GM18909 (cell line): ENCODE data around the gene KSR2.

Source experiments
- ATAC-seq: cut with Tn5 transposase; IDR thresholded peaks from one replicate; pipeline ENCODE4 v1.9.1; 2021; ENCODE audit warnings: mild to moderate bottlenecking; ENCODE audit not compliant: unreplicated experiment, poor library complexity

Gene KSR2

DNA sequence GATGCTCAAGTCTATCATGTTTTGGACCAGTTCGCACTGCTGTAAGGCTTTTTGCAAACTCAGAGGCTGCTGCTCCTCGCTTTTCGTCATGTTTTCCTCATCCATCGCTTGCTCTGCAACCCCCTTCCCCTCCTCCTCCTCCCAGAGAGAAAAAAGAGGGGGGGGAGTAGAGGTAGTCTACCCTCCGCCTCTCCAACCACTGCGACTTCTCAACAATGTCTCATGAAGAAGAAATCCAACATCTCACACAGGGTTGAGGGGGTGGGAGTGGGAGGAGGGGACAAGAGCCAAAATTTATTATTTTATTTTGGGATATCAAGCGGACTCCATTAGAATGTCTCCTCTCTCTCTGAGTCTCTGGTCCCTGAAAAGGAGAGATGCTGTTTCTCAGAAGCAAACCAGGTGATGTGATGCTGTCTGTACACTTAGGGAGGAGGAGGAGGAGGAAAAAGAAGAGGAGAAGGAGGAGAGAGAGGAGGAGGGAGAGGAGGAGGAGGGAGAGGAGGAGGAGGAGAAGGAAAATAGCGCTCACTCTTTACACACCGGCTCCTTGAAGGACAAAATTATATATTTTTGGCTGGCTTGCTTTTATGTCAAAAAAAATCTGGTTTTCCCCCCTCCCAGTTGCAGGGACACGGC is 520 bp downstream of the KSR2 start:
- no peak for ATAC-seq

- ATAC-seq, result no peak
Observed at GRCh38 chr12:117967512-117967911, 1.3 kb downstream of the KSR2 start.

DNA sequence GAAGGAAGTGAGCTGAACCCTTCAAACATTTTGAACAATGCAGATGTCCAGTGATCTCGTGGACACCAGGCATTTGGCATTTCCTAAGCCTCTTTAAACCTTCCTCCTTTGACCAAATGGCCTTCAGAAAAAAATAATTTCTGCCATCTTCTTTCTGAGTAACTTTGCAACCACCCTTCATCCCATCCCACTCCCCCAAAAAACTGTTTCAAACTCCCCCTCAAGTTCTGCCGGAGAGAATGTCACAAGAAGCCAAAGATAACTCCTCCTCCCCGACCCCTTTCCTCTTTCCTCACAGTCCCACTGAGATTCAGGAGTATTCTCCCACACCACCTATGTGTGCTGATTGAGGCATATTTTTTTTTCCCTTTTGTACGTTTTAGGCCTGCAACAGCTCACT is 1.7 kb downstream of the KSR2 start:
- ATAC-seq, result no peak

DNA sequence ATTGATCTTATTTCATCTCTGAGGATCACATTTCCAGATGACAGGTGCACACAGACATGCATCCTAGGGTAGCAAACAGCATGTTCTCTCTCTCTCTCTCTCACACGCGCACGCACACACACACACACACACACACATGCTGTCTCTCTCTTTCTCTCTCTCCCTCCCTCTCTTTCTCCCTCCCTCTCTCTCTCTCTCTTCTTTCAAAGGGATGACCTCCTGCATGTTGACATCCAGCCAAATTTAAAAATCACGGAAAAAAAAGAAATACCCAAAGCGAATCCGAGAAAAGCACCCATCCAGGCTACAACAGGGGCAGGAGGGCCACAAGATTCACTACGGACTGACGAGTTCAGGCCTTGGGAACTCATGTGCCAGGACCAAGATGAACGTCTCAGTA is 2.3 kb downstream of the KSR2 start:
- ATAC-seq, result no peak

GRCh38 chr12:117963836-117964235 is 5.0 kb downstream of the KSR2 start:
- no peak for ATAC-seq

DNA sequence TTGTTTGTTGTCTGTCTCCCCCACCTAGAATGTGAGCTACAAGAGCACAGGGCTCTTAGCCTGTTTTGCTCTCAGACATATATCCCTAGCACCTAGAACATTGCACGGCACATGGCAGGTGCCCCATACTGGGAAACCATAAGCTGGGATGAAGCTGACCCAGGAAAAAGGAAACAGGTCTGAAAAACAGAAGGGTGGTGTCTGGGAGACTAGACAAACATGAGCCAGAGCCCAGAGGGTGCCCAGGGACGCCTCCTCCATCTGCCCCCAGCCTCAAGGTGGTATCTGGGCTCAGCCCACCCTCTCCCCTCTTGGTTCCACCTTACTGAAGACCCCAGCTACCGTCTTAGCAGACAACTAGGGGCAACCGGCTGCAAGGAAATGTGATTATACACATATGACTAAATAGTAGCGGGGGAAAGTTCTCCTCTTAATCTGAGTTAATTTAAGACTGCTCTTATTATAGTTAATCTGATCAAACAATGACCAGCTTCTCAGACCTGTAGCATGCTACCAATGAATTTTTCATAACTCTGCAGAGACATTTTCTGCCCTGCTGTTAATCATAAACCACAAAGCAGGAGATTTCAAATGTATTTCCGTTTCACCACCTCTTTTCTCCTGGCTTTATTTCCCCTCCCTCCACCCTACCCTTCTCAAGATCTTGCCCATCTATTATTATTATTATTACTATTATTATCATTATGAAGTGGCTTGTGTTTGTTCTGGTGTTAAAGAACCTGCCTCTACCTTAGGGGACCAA is 31.9 kb downstream of the KSR2 start:
- no peak for ATAC-seq

DNA sequence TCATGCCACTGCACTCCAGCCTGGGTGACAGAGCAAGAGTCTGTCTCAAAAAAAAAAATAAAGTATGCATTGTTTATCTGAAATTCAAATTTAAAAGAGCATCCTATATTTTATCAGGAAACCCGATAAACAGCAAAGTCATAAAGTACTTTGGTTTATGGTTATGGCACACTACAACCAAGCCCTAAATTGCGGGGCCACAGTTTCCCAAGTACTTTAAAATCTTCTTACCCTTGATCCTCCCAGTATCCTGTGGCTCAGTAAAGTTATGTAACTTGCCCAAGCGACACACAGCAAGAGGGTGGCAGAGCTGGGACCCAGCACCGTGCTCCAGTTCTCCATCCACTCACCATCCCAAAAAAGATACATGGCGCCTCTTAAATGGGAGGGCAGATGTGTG is 35.2 kb downstream of the KSR2 start:
- no peak for ATAC-seq

GRCh38 chr12:117926391-117926899 is 42.3 kb downstream of the KSR2 start:
- no peak for ATAC-seq

DNA sequence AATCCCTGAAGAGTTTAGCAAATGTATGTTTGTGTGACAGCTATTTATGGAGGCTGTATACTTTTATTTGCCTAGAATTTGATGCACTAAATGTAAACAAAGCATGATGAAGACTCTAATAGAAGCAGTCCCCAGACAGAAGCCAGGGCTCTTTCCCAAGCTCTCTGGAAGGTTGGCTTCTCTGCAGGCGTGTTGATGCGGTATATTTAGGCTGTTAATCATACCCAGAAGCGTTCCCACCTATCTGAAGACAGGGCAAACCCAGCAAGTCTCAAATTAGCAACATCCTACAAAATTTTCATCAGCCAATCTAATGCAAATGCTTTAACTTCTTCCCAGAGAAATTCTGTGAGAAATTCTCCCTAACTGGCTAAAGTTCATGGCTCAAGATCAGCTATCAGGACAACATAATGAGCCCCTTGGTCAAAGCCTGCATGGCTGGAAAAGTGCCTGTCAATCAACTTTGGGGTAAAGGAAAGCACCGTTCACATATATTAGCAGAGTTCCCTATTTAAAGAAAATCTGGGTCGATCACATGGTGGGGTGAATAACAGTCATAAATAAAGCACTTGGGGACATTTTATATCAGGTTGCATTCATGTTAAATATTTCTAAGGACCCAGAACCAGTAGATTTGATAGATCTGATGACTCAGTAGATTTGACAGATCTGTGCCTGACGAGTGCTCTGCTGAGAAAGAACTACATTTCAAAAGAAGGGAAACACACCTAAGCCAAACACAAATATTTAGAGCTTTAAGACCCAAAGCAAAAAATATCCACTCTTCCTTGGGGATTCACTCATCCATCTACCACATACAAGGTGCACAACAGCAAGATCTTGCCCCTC is 46.6 kb downstream of the KSR2 start:
- ATAC-seq, result no peak

- no peak for ATAC-seq
Observed at GRCh38 chr12:117919479-117919878, 49.3 kb downstream of the KSR2 start.

GRCh38 chr12:117914686-117915085 is 54.1 kb downstream of the KSR2 start:
- ATAC-seq, result no peak

- no peak for ATAC-seq
Observed at GRCh38 chr12:117912756-117913155, 56.0 kb downstream of the KSR2 start.

DNA sequence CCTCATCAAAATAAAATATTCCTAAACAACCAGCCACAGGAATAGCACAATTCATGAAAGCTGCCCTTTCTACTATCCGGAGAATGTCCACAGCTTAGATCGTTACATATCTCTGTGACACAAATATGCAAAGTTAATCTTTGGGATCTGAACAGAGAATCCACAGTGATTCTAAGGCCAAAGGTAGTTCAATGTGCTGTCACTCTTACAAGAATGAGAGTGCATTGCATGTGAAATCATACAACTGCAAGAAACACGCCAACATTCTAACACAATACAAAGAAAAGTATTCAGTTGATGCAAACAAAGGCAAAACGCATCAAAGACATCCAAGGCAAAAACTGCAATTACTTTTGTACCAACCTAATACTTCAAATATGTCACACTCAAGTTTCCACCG is 60.4 kb downstream of the KSR2 start:
- no peak for ATAC-seq

DNA sequence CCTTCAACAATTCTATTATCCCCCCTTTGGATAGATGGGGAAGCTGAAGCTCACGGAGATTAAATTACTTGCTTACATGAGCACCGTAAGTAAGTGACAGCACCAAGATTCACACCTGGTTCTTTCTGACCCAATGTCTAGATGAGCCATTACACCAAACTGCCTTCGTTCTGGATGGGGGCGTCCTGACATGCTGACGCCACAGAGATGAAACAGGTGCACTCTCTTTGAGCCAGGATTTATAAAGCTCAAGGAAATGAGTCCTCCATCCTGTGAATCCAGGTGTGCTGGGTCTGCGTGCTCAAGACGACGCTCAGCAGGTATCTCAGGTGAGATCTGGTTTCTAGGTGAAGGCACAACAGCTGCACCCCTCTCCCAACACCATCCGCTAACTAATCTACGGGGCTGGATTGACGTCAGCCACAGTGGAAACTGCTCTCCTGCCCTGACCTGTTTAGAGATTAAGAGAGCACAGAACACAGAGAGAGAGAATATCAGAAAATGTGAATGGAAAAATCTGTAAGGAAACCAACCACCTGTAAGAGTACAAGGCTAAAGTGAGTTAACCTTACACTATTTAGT is 61.6 kb downstream of the KSR2 start:
- ATAC-seq, result no peak

DNA sequence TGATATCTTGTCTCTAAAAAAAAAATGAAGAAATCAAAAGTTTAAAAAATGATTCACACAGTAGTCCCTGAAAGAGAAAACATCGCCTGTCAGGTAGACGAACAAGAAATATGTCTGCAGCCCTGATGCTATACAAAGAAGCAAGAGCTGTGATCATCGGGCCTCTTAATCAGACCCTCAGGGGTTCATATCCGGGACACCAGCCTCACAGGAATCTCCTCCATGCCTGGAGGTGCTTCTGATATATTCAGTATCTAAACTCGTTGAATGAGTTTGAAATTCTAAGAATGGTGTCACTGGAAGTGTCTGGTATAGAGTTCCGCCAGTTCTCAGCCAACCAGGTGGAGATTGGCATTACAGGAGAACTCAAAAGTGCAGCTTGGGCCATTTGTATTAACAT is 64.7 kb downstream of the KSR2 start:
- no peak for ATAC-seq

- ATAC-seq, result no peak
Observed at GRCh38 chr12:117903110-117903840, 65.5 kb downstream of the KSR2 start.

- no peak for ATAC-seq
Observed at GRCh38 chr12:117901631-117902030, 67.2 kb downstream of the KSR2 start.

DNA sequence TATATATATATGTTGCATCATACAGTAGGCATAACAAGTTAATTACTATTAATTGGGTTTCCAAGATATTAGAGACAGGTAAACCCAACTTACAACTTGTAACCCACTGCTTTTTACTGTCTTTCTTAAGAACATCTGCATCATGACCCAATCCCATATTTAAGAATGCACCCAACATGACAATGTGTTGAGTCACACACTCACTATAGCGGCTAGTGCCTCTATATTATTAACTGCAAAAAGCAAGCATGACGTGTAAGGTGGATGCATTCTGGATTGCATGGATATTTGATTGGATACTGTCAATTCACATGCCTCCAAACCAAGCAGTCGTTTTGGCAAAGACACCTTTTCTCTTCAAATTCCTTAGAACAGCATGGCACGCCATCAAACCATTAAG is 68.2 kb downstream of the KSR2 start:
- no peak for ATAC-seq

- ATAC-seq, result no peak
Observed at GRCh38 chr12:117897372-117898161, 71.2 kb downstream of the KSR2 start.
